Keratinocyte (primary cell): ENCODE measurements around the gene SYT1. TPM values are rescaled to one million over a fixed set of nuclear protein-coding genes. Genes with fewer than 3 reads are reported as not detected.

Experiments used
- DNase-seq: peaks from one replicate; pipeline ENCODE4 v3.0.0-alpha.2; 2011; ENCODE audit warnings: low read depth, missing footprints, low spot score
- FAIRE-seq: peaks from 2 replicates; lab custom pipeline; 2011; peaks lifted over from hg19 to GRCh38; lab: Jason Lieb, UNC
- H2AFZ ChIP-seq: 2 replicates; pipeline ENCODE4 v1.6.0; 2012; ENCODE audit warnings: low read length, control low read depth, inconsistent platforms; ENCODE audit not compliant: control insufficient read depth
- H3K27ac ChIP-seq: 2 replicates; pipeline ENCODE4 v1.5.1; 2011; ENCODE audit warnings: low read length; ENCODE audit not compliant: control insufficient read depth, insufficient read depth
- H3K27me3 ChIP-seq: 3 replicates; pipeline ENCODE4 v1.6.0; 2011; ENCODE audit warnings: low read length; ENCODE audit not compliant: control insufficient read depth, insufficient read depth; ENCODE audit errors: extremely low read depth
- H3K36me3 ChIP-seq, 2 experiments: 2 replicates in 1 of 2; 3 replicates in 1 of 2; pipeline ENCODE4 v1.5.1; 2011; ENCODE audit warnings: low read length in 2 of 2, mild to moderate bottlenecking in 1 of 2; ENCODE audit not compliant: control insufficient read depth in 2 of 2, insufficient read depth in 2 of 2; ENCODE audit errors: extremely low read depth in 1 of 2
- H3K4me1 ChIP-seq: 3 replicates; pipeline ENCODE4 v1.5.1; 2011; ENCODE audit warnings: low read length; ENCODE audit not compliant: control insufficient read depth, insufficient read depth; ENCODE audit errors: extremely low read depth
- H3K4me2 ChIP-seq: 3 replicates; pipeline ENCODE4 v1.6.0; 2011; ENCODE audit warnings: low read depth, low read length; ENCODE audit not compliant: control insufficient read depth, insufficient read depth; ENCODE audit errors: extremely low read depth
- H3K4me3 ChIP-seq, 3 experiments: fragments of 200-600 bp in 1 of 3; sonication (generic) in 1 of 3; 2 replicates in 2 of 3; 3 replicates in 1 of 3; pipeline ENCODE4 v1.5.1; 2011 to 2016; ENCODE audit warnings: low read length in 3 of 3, mild to moderate bottlenecking in 3 of 3, control low read depth in 2 of 3, inconsistent platforms in 1 of 3, low read depth in 1 of 3, mixed read lengths in 1 of 3, mixed run types in 1 of 3, moderate library complexity in 1 of 3; ENCODE audit not compliant: control insufficient read depth in 2 of 3, insufficient read depth in 2 of 3; ENCODE audit errors: extremely low read depth in 1 of 3
- H3K79me2 ChIP-seq: 2 replicates; pipeline ENCODE4 v1.6.0; 2012; ENCODE audit warnings: low read length; ENCODE audit not compliant: control insufficient read depth, insufficient read depth
- H3K9ac ChIP-seq: 3 replicates; pipeline ENCODE4 v1.6.0; 2011; ENCODE audit warnings: low read length; ENCODE audit not compliant: control insufficient read depth, insufficient read depth; ENCODE audit errors: extremely low read depth
- H3K9me1 ChIP-seq: 3 replicates; pipeline ENCODE4 v1.6.0; 2011; ENCODE audit warnings: low read length; ENCODE audit not compliant: control insufficient read depth, insufficient read depth; ENCODE audit errors: extremely low read depth
- H3K9me3 ChIP-seq: 2 replicates; pipeline ENCODE4 v1.5.1; 2012; ENCODE audit warnings: low read depth, low read length; ENCODE audit not compliant: control insufficient read depth
- H4K20me1 ChIP-seq: 3 replicates; pipeline ENCODE4 v1.6.0; 2011; ENCODE audit warnings: low read length; ENCODE audit not compliant: control insufficient read depth, insufficient read depth; ENCODE audit errors: extremely low read depth
- CTCF ChIP-seq, 3 experiments: IDR thresholded peaks in 1 of 3; conservative IDR thresholded peaks in 1 of 3; optimal IDR thresholded peaks in 1 of 3; 2 replicates in 2 of 3; 3 replicates in 1 of 3; pipeline versions ENCODE3 to v1.5.1; 2011; ENCODE audit warnings: low read length in 3 of 3, mild to moderate bottlenecking in 3 of 3, moderate library complexity in 2 of 3, control low read depth in 1 of 3, inconsistent platforms in 1 of 3; ENCODE audit not compliant: insufficient read depth in 2 of 3; ENCODE audit errors: extremely low read depth in 1 of 3
- EZH2 ChIP-seq: IDR thresholded peaks from one replicate; pipeline ENCODE4 v1.6.1; 2012; ENCODE audit warnings: inconsistent platforms, mild to moderate bottlenecking, low read length, moderate library complexity
- dilution Hi-C: fragments of 300-500 bp; cut with MboI; formaldehyde crosslinking; loops from one replicate; pipeline ENCODE4 v1.7.0; 2020; ENCODE audit warnings: low sequenced_read_pairs; ENCODE audit not compliant: extremely low pct_ligation_motif_present
- polyA plus RNA-seq, 5 experiments: library from polyadenylated mRNA; depleted of rRNA in 3 of 5; stranded (reverse) in 3 of 5; stranded (forward) in 1 of 5; unstranded in 1 of 5; fragments of >200 nt; gene quantifications; 1 replicate in 1 of 5; 2 replicates in 3 of 5; 3 replicates in 1 of 5; pipeline versions ENCODE4 v1.2.1 to v1.2.3, GENCODE V29; 2011 to 2012; ENCODE audit warnings: missing spikeins in 2 of 5, low read depth in 1 of 5, low replicate concordance in 1 of 5

SYT1 gene
- polyA plus RNA-seq, 1 donor (not counting 4 experiments of a cell fraction or from before 2014, with no cell fraction given): 6.1 TPM

GRCh38 chr12:79069009-79069408 is 204.4 kb downstream of the SYT1 start:
- dilution Hi-C loops: no loop called here

GRCh38 chr12:79071498-79071897 is 206.9 kb downstream of the SYT1 start:
- H3K27ac ChIP-seq: no peak overlapping the region
- dilution Hi-C loops: no loop called here
- no peak overlapping the region for H3K9ac ChIP-seq
- H2AFZ ChIP-seq: no peak overlapping the region
- no peaks in the 10 kb centered on the region for H3K27me3 ChIP-seq
- peak; percentile 59 for FAIRE-seq
- H3K4me2 ChIP-seq: no peak overlapping the region
- H3K9me3 ChIP-seq: no peaks in the 10 kb centered on the region
- no peak overlapping the region for H3K4me3 ChIP-seq
- no peaks in the 10 kb centered on the region for H3K79me2 ChIP-seq
- H3K9me1 ChIP-seq: no peaks in the 10 kb centered on the region
- H3K4me1 ChIP-seq: no peaks in the 10 kb centered on the region
- no peaks in the 10 kb centered on the region for H3K36me3 ChIP-seq
- H4K20me1 ChIP-seq: no peaks in the 10 kb centered on the region
- DNase-seq: no peak
- TF ChIP-seq EZH2 (no peak), CTCF (optimal IDR thresholded peaks at IDR 0.05 in 1 of 3, IDR thresholded peaks at IDR 0.05 in 1 of 3, conservative IDR thresholded peaks at IDR 0.05 in 1 of 3; ENCODE audit: extremely low read depth in 1 of 3, insufficient read depth in 2 of 3, low read length in 3 of 3) (no peak)

More at GRCh38 chr12:79069009-79069408, 204.4 kb downstream of the SYT1 start:
- Histone ChIP-seq H3K79me2 (no peaks in the 10 kb centered on the region), H3K36me3 (no peaks in the 10 kb centered on the region), H2AFZ (no peak overlapping the region), H3K9me1 (no peaks in the 10 kb centered on the region), H3K9ac (no peak overlapping the region), H3K27me3 (no peaks in the 10 kb centered on the region), H3K9me3 (no peaks in the 10 kb centered on the region), H3K4me2 (no peak overlapping the region), H4K20me1 (no peaks in the 10 kb centered on the region), H3K4me1 (no peaks in the 10 kb centered on the region), H3K4me3 (no peak overlapping the region), H3K27ac (no peak overlapping the region)
- DNase-seq (no peak), FAIRE-seq (no peak)
- TF ChIP-seq EZH2 (no peak), CTCF (optimal IDR thresholded peaks at IDR 0.05 in 1 of 3, IDR thresholded peaks at IDR 0.05 in 1 of 3, conservative IDR thresholded peaks at IDR 0.05 in 1 of 3; ENCODE audit: extremely low read depth in 1 of 3, insufficient read depth in 2 of 3, low read length in 3 of 3) (no peak)
